ENCODE results near the gene IGLL5.

The IGLL5 gene

GRCh38 chr22:22865311-22866072, 22.1 kb upstream of the IGLL5 start:
- no peak for DNase-seq

GRCh38 chr22:22866381-22867111, 21.1 kb upstream of the IGLL5 start:
- DNase-seq, result no peak

DNA sequence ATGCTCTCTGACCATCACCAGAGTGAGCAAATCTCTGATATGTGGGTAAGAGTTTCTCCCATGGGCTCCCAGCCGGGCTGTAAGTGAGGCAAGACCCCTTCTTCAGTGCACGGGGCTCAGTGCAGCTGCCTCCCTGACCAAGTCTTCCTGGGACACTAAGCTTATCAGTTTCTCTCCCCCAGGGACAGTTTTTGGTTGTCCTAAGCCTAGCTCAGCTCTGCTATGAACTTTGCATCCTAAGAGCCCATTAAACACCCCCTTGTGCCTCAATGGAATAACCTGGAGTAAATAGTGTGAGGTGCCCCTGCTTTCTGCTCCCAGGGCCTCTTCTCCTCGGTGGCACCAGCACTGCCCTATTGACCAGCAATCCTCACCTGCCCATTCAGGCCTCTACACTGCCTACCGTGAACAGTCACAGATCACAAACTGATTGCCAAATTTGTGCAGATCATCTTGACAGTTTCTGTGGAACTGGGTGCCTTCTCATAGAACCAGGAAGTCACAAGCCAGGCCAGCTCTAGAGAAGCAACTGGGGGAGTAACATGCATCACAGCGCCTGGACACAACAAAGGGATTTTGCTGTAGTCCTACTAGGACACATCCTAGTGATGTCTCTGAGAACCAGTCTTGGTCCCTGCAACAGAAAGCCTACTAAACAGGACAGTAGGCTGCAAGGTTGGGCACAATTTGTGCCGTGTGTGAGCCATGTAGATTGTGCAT, 19.5 kb upstream of the IGLL5 start:
- no peak for DNase-seq

DNA sequence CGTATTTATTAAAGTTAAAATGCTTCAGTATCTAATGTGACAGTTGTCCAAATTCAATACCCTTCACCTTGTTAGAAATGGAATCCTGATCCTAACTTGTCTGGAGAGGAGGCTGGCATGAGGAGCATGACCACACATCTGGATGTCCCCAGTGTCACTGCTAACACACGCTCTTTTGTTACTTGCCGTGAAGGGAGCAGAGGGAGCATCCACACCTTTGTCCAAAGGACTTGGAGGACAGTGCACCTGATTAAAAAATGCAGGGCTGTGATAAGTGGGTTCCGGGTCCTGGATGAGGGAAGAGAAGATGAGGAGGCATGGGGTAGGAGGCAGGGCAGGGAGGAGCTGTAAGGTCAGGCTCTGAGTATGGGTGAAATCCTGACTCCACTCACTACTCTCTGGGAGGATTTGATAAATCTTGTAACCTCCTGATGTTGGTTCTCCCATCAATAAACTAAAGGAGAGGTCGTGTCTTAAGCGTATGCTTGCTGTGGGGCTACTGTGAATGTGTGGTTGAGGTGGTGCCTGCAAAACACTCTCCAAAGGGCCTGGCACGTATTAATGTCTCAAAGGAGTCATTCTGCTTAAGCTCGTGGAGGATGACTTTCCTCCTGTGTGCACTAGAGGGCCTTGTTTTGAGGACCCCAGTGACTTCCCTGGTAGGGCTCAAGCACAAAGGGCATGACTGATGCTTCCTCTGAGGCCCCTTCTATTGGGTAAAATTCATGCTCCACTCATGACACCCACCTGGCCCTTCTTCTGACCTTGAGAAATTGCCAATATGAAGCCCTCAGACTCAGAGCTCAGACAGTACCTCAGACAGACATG, 16.8 kb upstream of the IGLL5 start:
- DNase-seq, result no peak

DNA sequence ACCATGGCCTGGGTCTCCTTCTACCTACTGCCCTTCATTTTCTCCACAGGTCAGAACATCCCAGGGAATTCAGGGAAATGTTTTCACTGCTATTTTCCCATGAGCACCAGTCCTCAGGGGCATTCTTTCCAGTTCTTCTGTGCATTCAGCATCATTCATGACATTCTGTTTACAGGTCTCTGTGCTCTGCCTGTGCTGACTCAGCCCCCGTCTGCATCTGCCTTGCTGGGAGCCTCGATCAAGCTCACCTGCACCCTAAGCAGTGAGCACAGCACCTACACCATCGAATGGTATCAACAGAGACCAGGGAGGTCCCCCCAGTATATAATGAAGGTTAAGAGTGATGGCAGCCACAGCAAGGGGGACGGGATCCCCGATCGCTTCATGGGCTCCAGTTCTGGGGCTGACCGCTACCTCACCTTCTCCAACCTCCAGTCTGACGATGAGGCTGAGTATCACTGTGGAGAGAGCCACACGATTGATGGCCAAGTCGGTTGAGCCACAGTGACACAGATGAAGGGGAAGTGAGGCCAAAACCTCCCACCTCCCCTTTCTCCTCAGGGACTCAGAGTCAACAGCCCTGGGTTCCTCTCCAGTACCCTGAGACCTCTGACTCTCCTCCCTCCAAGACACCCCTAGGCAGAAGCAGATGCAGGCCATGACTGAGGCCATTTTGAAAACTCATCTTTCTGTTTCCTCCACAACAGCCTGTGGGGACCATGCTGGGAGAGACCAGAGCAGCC, 15.9 kb upstream of the IGLL5 start:
- no peak for DNase-seq

DNA sequence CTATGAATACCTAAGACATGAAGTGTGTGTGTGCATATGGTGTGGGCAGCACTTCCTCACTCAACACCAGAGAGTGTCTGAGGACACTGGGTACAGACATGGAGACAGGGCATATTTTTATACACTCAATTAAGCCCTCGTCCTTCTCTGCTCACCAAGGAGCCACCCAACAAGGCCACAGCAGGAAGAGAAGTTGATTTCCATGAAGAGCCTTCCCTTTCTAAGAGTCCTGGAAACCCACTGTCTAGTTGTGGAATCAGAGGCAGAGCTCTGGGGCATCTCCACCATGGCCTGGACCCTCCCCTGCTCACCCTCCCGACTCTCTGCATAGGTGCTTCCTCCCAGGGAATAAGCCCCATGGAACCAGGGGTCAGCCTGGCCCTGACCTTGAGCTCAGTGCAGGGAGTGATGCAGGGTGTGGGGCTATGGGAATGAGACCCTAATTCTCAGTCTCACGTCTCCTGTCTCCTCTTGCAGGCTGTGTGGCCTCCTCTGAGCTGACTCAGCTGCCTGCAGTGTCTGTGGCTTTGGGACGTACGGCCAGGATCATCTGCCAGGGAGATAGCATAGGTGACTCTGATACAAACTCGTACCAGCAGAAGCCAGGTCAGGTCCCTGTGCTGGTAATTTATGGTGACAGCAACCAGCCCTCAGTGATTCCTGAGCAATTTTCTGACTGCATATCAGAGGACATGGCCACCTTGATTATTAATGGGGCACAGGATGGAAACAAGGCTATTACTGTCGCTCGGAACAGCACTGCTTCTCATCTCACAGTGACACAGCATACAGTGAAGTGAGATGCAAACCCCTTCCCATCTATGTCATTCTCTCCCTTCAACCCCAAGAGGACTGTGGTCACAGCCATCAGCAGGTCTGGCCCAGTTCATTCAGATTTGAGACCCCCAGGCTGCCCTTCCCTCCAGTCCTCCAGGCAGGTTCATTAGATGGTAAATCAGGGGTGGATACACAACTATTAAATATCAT, 14.6 kb upstream of the IGLL5 start:
- no peak for DNase-seq

DNA sequence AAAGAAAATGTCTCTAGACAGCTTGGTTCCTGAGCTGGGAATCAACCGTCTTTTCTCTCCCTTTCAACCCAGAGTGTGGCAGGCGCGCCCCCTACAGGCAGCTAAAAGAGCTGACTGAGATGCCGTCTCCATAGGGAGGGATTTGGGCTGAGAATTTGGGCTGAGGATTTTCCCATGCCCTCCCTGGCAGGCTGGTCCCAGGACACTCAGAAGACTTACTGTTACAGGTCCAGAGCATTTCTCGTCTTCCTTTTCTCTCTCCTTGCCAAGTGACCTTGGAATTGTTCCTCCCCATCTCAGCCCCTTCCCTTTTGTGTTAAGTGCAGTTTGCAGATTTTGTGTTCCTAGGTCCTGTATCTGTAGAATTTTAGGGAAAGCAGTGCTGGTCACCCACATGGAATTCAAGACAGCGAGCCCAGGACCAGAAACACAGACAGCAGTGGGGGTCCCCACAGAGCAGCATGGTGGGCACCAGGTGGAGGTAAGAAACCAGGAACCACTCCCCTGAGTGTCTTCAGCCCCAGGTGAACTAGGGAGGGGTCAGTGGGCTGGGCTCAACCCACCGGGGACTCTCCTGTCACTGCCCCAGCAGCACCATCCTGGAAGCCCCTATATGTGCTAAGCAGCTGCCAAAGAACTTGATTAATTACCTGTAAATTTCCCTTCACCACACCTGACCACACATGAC, 9.9 kb upstream of the IGLL5 start:
- DNase-seq, result no peak

DNA sequence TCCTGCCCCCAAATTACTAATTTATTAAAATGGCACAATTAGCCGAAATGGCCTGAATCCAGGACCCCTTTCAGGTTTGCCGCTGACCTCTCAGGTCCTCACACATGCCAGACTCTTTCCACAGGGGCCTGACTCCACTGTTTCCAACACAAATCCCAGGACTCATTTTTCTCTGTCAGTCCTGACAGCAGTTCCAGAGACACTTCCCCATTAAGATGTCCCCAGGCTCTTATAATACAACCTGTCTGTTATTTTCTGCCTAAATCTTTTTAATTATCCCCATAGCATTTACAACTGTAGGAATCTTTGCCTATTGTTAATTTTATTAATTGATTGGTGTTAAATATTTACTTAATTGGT, 9.4 kb upstream of the IGLL5 start:
- DNase-seq, result no peak

DNA sequence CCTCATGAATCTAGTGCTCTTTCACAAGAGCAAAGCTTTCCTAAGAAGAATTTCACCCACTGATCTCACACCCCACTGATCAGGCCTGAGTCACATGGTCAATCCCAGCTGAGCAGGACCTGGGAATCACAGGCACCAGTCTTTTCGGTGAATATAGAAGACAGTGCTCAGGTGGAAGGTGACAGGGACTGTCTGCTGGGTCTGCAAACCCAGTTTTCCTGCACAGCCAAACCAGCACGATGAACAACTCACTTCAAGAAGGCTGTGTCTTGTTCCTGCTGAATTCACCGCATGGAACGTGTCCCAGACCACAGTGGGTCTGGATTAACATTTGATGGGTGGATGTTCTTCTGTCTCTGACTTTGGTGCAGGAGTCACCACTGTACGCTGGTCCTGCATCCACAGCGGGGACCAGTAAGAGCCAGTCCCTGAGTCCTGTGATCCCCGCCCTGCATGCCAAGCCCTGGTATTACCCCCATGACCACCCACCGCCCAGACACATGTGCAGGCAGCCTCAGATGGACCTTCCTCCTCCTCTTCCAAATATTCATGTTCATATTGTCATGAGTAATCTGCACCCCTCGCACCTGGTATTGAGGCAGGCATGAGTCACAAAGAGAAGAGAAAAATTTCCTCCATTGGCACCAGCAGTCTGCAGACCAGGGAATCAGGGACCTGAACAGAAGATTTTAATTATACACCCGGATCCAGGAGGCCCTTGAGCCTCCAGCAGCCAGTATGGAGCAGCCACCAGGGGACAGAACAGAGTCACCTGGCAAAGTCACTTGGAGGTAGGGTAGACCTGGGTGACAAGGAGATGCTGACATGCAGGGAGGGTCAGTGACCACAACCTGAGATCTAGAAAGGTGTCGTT, 8.6 kb upstream of the IGLL5 start:
- no peak for DNase-seq

DNA sequence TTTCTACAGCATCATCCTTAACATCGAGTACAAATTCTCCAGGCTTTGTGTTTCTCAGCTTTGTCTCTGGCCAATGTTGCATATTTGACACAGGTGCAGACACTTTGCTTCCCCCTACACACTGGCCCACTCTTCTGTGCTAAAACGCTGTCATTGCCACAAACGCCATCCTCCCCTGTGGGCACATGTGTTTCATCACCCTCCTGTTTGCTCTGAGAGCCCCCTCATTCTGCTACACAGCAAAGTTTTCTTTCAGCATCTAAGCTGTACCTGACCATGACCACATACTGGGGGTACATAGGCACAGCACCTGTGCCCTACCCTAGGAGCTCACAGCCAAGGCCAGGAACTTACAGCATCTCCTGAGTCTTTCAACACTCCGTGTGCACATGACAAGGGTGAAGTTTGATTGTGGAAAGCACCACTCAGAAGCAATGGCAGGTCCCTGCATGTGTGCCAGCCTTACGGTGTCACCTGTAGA, 7.9 kb upstream of the IGLL5 start:
- no peak for DNase-seq

DNA sequence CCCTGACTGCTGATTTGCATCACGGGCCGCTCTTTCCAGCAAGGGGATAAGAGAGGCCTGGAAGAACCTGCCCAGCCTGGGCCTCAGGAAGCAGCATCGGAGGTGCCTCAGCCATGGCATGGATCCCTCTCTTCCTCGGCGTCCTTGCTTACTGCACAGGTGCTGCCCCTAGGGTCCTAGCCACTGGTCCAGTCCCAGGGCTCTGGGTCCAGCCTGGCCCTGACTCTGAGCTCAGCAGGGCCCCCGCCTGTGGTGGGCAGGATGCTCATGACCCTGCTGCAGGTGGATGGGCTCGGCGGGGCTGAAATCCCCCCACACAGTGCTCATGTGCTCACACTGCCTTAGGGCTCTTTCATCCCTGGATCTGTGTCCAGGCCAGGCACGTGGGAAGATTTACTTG, 7.0 kb upstream of the IGLL5 start:
- no peak for DNase-seq

DNA sequence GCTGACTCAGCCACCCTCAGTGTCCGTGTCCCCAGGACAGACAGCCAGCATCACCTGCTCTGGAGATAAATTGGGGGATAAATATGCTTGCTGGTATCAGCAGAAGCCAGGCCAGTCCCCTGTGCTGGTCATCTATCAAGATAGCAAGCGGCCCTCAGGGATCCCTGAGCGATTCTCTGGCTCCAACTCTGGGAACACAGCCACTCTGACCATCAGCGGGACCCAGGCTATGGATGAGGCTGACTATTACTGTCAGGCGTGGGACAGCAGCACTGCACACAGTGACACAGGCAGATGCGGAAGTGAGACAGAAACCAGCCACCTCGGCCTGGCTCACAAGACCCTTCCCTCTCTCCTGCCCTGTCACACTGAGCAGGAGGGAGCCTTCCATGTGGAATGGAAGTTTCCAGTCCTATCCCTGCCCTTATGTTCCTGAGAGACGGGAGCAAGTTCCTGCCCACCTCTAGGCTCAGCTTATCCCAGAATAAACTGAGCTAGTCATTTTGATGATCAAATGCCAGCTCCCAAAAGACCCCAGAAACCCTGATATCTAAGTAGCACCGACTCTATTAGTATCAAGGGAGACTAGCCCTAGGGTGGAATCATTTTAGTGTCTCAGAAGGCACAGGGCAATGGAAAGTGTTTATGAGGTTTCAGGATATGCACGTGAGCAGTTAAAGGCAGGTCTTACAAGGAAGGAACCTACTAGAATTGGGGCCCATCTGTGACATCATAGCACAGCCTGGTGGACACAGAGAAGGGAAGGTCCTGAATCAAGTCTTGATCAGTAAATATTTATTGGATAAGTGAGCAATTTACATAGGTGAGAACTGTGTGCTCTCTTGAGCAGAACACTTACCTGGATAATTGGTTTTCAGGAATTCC, 6.3 kb upstream of the IGLL5 start:
- no peak for DNase-seq

GRCh38 chr22:22882033-22882717, 5.4 kb upstream of the IGLL5 start:
- no peak for DNase-seq

- DNase-seq, result no peak
Measured at GRCh38 chr22:22883090-22883727, 4.4 kb upstream of the IGLL5 start.

GRCh38 chr22:22884010-22884887, 3.4 kb upstream of the IGLL5 start:
- DNase-seq, result peak; percentile 3
